A673 (cell line): ENCODE measurements around the gene SEBOX. TPM values are rescaled to one million over a fixed set of nuclear protein-coding genes. Genes with fewer than 3 reads are reported as not detected.

Source experiments
- BruUV-seq: library from RNA; stranded (reverse); fragments of 400-500 nt; replicated peaks from 2 replicates; lab custom pipeline; 2021; lab: Mats Ljungman, UMichigan
- CTCF ChIA-PET: fragments of 300-600 bp; sonication (Branson Sonifier 250); formaldehyde crosslinking; loops from one replicate; lab custom pipeline; 2022; ENCODE audit warnings: antibody characterized with exemption; lab: Charles Lee
- POLR2A ChIA-PET: fragments of 300-600 bp; sonication (Branson Sonifier 250); formaldehyde crosslinking; loops from one replicate; lab custom pipeline; 2022; ENCODE audit warnings: antibody characterized with exemption; ENCODE audit not compliant: low non-redundant PET; lab: Charles Lee
- DNase-seq: peaks from one replicate; pipeline ENCODE4 v3.0.0-alpha.2; 2015; ENCODE audit warnings: low spot score
- H3K27ac ChIP-seq: fragments of 200-600 bp; sonication (generic); 2 replicates; pipeline ENCODE4 v1.5.1; 2016; ENCODE audit warnings: mixed run types, low read depth, mild to moderate bottlenecking, mixed read lengths, antibody characterized with exemption, low read length; ENCODE audit not compliant: poor library complexity, severe bottlenecking
- H3K27me3 ChIP-seq: fragments of 200-600 bp; sonication (generic); replicated peaks from 2 replicates; pipeline ENCODE4 v1.6.1; 2017; ENCODE audit warnings: mixed run types, low read depth, mild to moderate bottlenecking, mixed read lengths, antibody characterized with exemption, low read length; ENCODE audit not compliant: insufficient read depth, poor library complexity
- H3K36me3 ChIP-seq: fragments of 200-600 bp; sonication (generic); 2 replicates; pipeline ENCODE4 v1.6.1; 2016; ENCODE audit warnings: mixed run types, mild to moderate bottlenecking, mixed read lengths, antibody characterized with exemption, low read length; ENCODE audit not compliant: insufficient read depth, poor library complexity, severe bottlenecking
- H3K4me1 ChIP-seq: fragments of 200-600 bp; sonication (generic); 2 replicates; pipeline ENCODE4 v1.6.1; 2017; ENCODE audit warnings: mixed run types, mild to moderate bottlenecking, mixed read lengths, antibody characterized with exemption, low read length; ENCODE audit not compliant: insufficient read depth, poor library complexity, severe bottlenecking
- H3K4me3 ChIP-seq: fragments of 200-600 bp; sonication (generic); 2 replicates; pipeline ENCODE4 v1.5.1; 2016; ENCODE audit warnings: low read depth, mixed run types, mild to moderate bottlenecking, mixed read lengths, low read length; ENCODE audit not compliant: poor library complexity, severe bottlenecking
- H3K9me3 ChIP-seq: fragments of 200-600 bp; sonication (generic); 2 replicates; pipeline ENCODE4 v1.6.1; 2016; ENCODE audit warnings: mixed run types, low read depth, mild to moderate bottlenecking, mixed read lengths, antibody characterized with exemption, low read length; ENCODE audit not compliant: poor library complexity, severe bottlenecking
- CTCF ChIP-seq: fragments of 300-800, 200-600 bp; sonication (generic); conservative IDR thresholded peaks from 2 replicates; pipeline ENCODE4 v1.5.1; 2017; ENCODE audit warnings: low read depth, mild to moderate bottlenecking, antibody characterized with exemption, low read length, moderate library complexity, mixed read lengths
- EZH2 ChIP-seq: fragments of 200-600 bp; sonication (generic); IDR thresholded peaks from 2 replicates; pipeline ENCODE4 v1.6.1; 2017; ENCODE audit warnings: borderline replicate concordance, low read depth, mild to moderate bottlenecking, mixed read lengths, antibody characterized with exemption, low read length; ENCODE audit not compliant: poor library complexity, severe bottlenecking
- intact Hi-C: fragments of 100-400 bp; cut with micrococcal nuclease; formaldehyde crosslinking; loops from one replicate; pipeline ENCODE4 v1.10.0; 2022; ENCODE audit not compliant: unreplicated experiment
- total RNA-seq: library from RNA; stranded (reverse); gene quantifications from 2 replicates; pipeline ENCODE4 v1.2.3, GENCODE V29; 2021

The SEBOX gene
- total RNA-seq, 1 experiment from 2014 or later: not detected

GRCh38 chr17:28407974-28408306 lies 42.9 kb upstream of the SEBOX start:
- Histone ChIP-seq H3K4me1 (peaks cover 7% of the 10 kb centered on the region), H3K27me3 (no peaks in the 10 kb centered on the region), H3K9me3 (no peaks in the 10 kb centered on the region), H3K27ac (no peak overlapping the region), H3K36me3 (no peaks in the 10 kb centered on the region), H3K4me3 (no peak overlapping the region)
- ChIA-PET CTCF (interaction anchor here (1.3 kb wide), 1 partner anchor 9 kb away, joined by 3 read pairs; no protein-coding TSS in a partner anchor), POLR2A (no interaction called here)
- TF ChIP-seq EZH2: no peak
- TF ChIP-seq CTCF: no peak
- DNase-seq: no peak
- no TSS peak for BruUV-seq
- intact Hi-C loops: no loop called here

- Histone ChIP-seq H3K4me1 (peaks cover 7% of the 10 kb centered on the region), H3K4me3 (no peak overlapping the region), H3K36me3 (no peaks in the 10 kb centered on the region), H3K9me3 (no peaks in the 10 kb centered on the region), H3K27ac (no peak overlapping the region), H3K27me3 (no peaks in the 10 kb centered on the region)
- ChIA-PET CTCF (no interaction called here), POLR2A (no interaction called here)
- peak; percentile 24 for DNase-seq
- TF ChIP-seq CTCF: peak; percentile 24
- no peak for TF ChIP-seq EZH2
- intact Hi-C loops: no loop called here
- no TSS peak for BruUV-seq
Measured at GRCh38 chr17:28407130-28407973, 42.4 kb upstream of the SEBOX start.

GRCh38 chr17:28406473-28406814 lies 41.4 kb upstream of the SEBOX start:
- H3K4me1 ChIP-seq: peaks cover 7% of the 10 kb centered on the region
- POLR2A ChIA-PET: no interaction called here
- CTCF ChIA-PET: interaction anchor here (1.7 kb wide), 1 partner anchor 11 kb away, joined by 9 read pairs; no protein-coding TSS in a partner anchor
- no peak for DNase-seq
- H3K27ac ChIP-seq: no peak overlapping the region
- TF ChIP-seq EZH2 (no peak), CTCF (no peak)
- no peaks in the 10 kb centered on the region for H3K27me3 ChIP-seq
- intact Hi-C loops: no loop called here
- H3K9me3 ChIP-seq: no peaks in the 10 kb centered on the region
- no TSS peak for BruUV-seq
- peak overlapping the region; percentile 64 for H3K4me3 ChIP-seq
- no peaks in the 10 kb centered on the region for H3K36me3 ChIP-seq
